CD8-positive, alpha-beta memory T cell (primary cell): Measurements from ENCODE around the gene SLC27A4. TPM values are rescaled to one million over a fixed set of nuclear protein-coding genes. Genes with fewer than 3 reads are reported as not detected.

Experiments used
- CTCF ChIA-PET: fragments of 350-600 bp; sonication (Branson Sonifier 250); formaldehyde crosslinking; loops from one replicate; lab custom pipeline; 2021; ENCODE audit warnings: antibody characterized with exemption; lab: Charles Lee
- POLR2A ChIA-PET: fragments of 350-600 bp; sonication (Branson Sonifier 250); formaldehyde crosslinking; loops from one replicate; lab custom pipeline; 2021; ENCODE audit warnings: antibody characterized with exemption; lab: Charles Lee
- DNase-seq, 5 donors: peaks; one replicate each; pipeline versions ENCODE4 v3.0.0 to v3.0.0-alpha.2; 2020 to 2022; ENCODE audit warnings: mixed read lengths in 1 of 5
- H3K27ac ChIP-seq: one replicate; pipeline ENCODE4 v1.7.0; 2013; ENCODE audit warnings: low read depth, mild to moderate bottlenecking, low read length, moderate library complexity
- H3K27me3 ChIP-seq: 2 replicates; pipeline ENCODE4 v1.7.0; 2013; ENCODE audit warnings: low read length, mild to moderate bottlenecking; ENCODE audit not compliant: insufficient read depth, poor library complexity, severe bottlenecking
- H3K36me3 ChIP-seq: 2 replicates; pipeline ENCODE4 v1.7.0; 2013; ENCODE audit warnings: mild to moderate bottlenecking, low read length, moderate library complexity; ENCODE audit not compliant: insufficient read depth
- H3K4me1 ChIP-seq: 2 replicates; pipeline ENCODE4 v1.7.0; 2013; ENCODE audit warnings: mild to moderate bottlenecking, low read length, moderate library complexity; ENCODE audit not compliant: insufficient read depth
- H3K4me3 ChIP-seq: 2 replicates; pipeline ENCODE4 v1.7.0; 2013; ENCODE audit warnings: mild to moderate bottlenecking, low read length
- H3K9me3 ChIP-seq: 2 replicates; pipeline ENCODE4 v1.7.0; 2013; ENCODE audit warnings: mild to moderate bottlenecking, low read length
- H3K27ac Mint-ChIP-seq, 8 donors: one replicate each; pipeline ENCODE4 v1.8.0; 2020 to 2021; ENCODE audit warnings: mixed read lengths in 8 of 8, mild to moderate bottlenecking in 6 of 8, inconsistent platforms in 3 of 8, moderate library complexity in 3 of 8
- H3K27me3 Mint-ChIP-seq, 2 donors: one replicate each; pipeline ENCODE4 v1.8.0; 2020 to 2021; ENCODE audit warnings: mixed read lengths in 2 of 2, mild to moderate bottlenecking in 1 of 2, moderate library complexity in 1 of 2
- H3K36me3 Mint-ChIP-seq, 3 donors: one replicate each; pipeline ENCODE4 v1.8.0; 2020 to 2021; ENCODE audit warnings: mixed read lengths in 3 of 3, inconsistent platforms in 1 of 3, mild to moderate bottlenecking in 1 of 3
- H3K4me1 Mint-ChIP-seq, 3 donors: one replicate each; pipeline ENCODE4 v1.8.0; 2020 to 2021; ENCODE audit warnings: mixed read lengths in 3 of 3, inconsistent platforms in 1 of 3, mild to moderate bottlenecking in 1 of 3
- H3K4me3 Mint-ChIP-seq, 7 donors: one replicate each; pipeline ENCODE4 v1.8.0; 2020 to 2021; ENCODE audit warnings: mixed read lengths in 7 of 7, mild to moderate bottlenecking in 6 of 7, moderate library complexity in 4 of 7, inconsistent platforms in 2 of 7
- H3K9me3 Mint-ChIP-seq, 5 donors: one replicate each; pipeline ENCODE4 v1.8.0; 2020 to 2022; ENCODE audit warnings: mixed read lengths in 5 of 5, mild to moderate bottlenecking in 3 of 5, moderate library complexity in 2 of 5, inconsistent platforms in 1 of 5
- polyA plus RNA-seq: library from polyadenylated mRNA; unstranded; fragments of 300-500 nt; fragmentation: Illumina TruSeq; gene quantifications from one replicate; pipeline ENCODE4 v1.2.3, GENCODE V29; 2021
- total RNA-seq, 2 experiments: library from RNA; stranded (reverse); gene quantifications; one replicate each; pipeline ENCODE4 v1.2.3, GENCODE V29; 2021

Gene SLC27A4
- total and polyA plus RNA-seq, 3 experiments from 2014 or later = 11.2 to 46.0 (median 41.2) TPM

DNA sequence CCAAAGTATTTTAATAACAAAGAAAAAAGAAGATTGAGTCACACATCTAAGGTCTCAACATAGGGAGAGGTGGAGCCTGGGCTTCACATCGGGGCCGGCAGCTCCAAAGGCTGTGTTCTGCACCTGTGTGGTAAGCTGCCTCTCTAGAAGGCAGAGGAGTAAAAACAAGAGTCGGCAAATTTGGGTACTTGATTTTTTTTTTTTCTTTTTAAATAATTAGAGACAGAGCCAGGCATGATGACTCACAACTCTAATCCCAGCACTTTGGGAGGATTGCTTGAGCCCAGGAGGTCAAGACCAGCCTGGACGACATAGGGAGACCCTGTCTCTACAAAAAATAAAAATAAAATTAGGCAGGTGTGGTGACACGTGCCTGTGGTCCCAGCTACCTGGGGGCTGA is 35.5 kb downstream of the SLC27A4 start:
- Histone ChIP-seq H3K4me3 (no peak overlapping the region), H3K27ac (no peak overlapping the region), H3K36me3 (peaks cover 12% of the 10 kb centered on the region), H3K27me3 (no peaks in the 10 kb centered on the region), H3K9me3 (no peaks in the 10 kb centered on the region), H3K4me1 (peaks cover 12% of the 10 kb centered on the region)
- peaks cover 30 to 35% (median 33%) of the 10 kb centered on the region in 3 donors for H3K4me1 Mint-ChIP-seq
- ChIA-PET POLR2A (no interaction called here), CTCF (no interaction called here)
- H3K36me3 Mint-ChIP-seq = peaks cover 0 to 60% (median 0%) of the 10 kb centered on the region in 3 donors
- no peak overlapping the region for H3K27ac Mint-ChIP-seq
- no peaks in the 10 kb centered on the region for H3K9me3 Mint-ChIP-seq
- no peaks in the 10 kb centered on the region for H3K27me3 Mint-ChIP-seq
- peak overlapping the region in 1 of 7 donors; percentile 67 for H3K4me3 Mint-ChIP-seq
- no peak for DNase-seq

DNA sequence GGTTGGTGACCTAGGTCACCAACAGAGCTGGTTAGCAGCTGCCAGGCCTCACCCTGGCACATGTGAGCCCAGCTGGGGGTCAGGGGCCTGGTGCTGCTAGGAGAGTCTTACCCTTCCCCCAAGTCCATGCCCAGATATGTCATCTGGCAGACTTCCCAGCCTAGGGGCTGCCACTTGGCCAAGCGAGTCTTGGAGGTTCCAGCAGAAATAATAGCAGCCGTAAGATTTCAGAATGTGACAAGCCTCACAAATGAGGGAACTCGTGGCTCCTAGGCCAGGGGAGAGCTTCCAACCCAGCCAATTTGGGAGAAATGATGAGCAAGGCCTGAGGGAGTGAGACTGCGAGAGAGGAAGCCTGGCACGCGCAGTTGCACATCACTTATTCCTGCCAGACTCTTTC is 41.9 kb downstream of the SLC27A4 start:
- Mint-ChIP-seq H3K4me1 (peaks cover 0 to 10% (median 5%) of the 10 kb centered on the region in 3 donors), H3K27me3 (no peaks in the 10 kb centered on the region), H3K36me3 (peaks cover 0 to 70% (median 3%) of the 10 kb centered on the region in 3 donors), H3K4me3 (no peak overlapping the region), H3K27ac (no peak overlapping the region), H3K9me3 (no peaks in the 10 kb centered on the region)
- ChIA-PET CTCF (no interaction called here), POLR2A (no interaction called here)
- Histone ChIP-seq H3K36me3 (peaks cover 33% of the 10 kb centered on the region), H3K9me3 (no peaks in the 10 kb centered on the region), H3K27me3 (no peaks in the 10 kb centered on the region), H3K4me1 (no peaks in the 10 kb centered on the region), H3K27ac (no peak overlapping the region), H3K4me3 (no peak overlapping the region)
- DNase-seq = no peak

DNA sequence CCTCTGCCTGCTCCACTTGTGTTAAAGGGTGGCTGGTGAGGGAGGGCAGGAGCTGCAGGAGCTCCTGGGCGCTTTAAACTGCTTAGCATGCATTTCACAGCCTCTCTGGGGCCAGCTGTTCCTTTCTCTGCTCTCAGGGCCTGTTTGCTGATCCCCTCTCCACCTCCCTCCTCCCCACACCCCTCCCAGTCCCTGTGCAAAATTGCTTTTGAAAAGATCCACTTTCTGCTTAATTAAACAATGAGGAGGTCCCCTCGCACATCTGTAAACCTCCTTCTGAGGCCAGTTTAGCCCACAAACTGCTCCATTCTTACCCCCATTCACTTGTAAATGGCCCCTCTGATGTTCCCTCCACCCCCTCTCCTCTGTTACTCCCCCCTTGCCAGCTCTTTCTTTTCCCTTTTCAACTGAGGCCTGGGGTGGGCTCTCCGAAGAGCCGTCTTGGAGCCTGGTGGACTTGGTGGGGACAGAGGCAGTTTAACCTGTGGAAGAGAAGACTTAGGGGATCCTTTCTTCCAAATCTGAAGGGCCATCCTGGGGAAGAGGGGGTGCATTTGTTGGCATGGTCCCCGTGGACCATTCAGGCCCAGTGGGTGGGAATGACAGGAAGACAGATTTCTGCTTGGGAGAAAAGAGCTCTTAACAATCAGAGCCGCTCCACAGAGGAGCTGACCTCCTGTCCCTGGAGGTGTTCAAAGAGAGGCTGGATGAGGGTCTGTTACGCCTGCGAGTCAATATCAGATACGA is 42.9 kb downstream of the SLC27A4 start:
- CTCF ChIA-PET = no interaction called here
- Histone ChIP-seq H3K4me1 (no peaks in the 10 kb centered on the region), H3K27me3 (no peaks in the 10 kb centered on the region), H3K9me3 (no peaks in the 10 kb centered on the region), H3K4me3 (no peak overlapping the region), H3K27ac (no peak overlapping the region), H3K36me3 (peaks cover 38% of the 10 kb centered on the region)
- Mint-ChIP-seq H3K4me1 (peaks cover 0 to 10% (median 5%) of the 10 kb centered on the region in 3 donors), H3K27me3 (no peaks in the 10 kb centered on the region), H3K36me3 (peaks cover 0 to 72% (median 3%) of the 10 kb centered on the region in 3 donors), H3K9me3 (no peaks in the 10 kb centered on the region), H3K27ac (peak overlapping the region in 1 of 8 donors; percentile 3), H3K4me3 (no peak overlapping the region)
- no peak for DNase-seq
- POLR2A ChIA-PET = no interaction called here

DNA sequence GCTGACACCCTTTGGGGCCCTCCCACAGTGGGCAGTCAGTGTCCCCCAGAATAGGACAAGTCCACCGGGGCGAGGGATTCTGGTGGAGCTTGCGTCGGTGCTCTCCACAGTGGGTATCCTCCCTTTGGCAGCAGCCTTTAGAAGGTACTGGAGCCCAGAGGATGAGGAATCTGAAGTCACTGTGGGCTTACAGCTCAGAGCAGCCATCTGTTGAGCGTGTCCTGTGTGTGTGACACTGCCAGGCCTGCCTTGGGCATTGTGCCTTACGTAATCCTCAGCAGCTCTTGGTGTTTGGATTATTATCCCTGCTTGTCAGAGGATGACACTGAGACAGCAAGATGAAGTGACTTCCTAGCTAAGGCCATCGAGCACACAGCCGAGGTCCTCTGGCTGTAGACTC is 43.5 kb downstream of the SLC27A4 start:
- POLR2A ChIA-PET = interaction anchor here (0.6 kb wide), 1 partner anchor 22 kb away, joined by 3 read pairs; no protein-coding TSS in a partner anchor
- peaks cover 44% of the 10 kb centered on the region for H3K36me3 ChIP-seq
- H3K36me3 Mint-ChIP-seq = peaks cover 0 to 73% (median 3%) of the 10 kb centered on the region in 3 donors
- no peak overlapping the region for H3K27ac Mint-ChIP-seq
- no peak overlapping the region for H3K4me3 Mint-ChIP-seq
- H3K4me3 ChIP-seq = no peak overlapping the region
- H3K9me3 ChIP-seq = no peaks in the 10 kb centered on the region
- CTCF ChIA-PET = no interaction called here
- no peaks in the 10 kb centered on the region for H3K27me3 Mint-ChIP-seq
- no peak overlapping the region for H3K27ac ChIP-seq
- H3K9me3 Mint-ChIP-seq = no peaks in the 10 kb centered on the region
- DNase-seq = no peak
- H3K27me3 ChIP-seq = no peaks in the 10 kb centered on the region
- H3K4me1 ChIP-seq = no peaks in the 10 kb centered on the region
- peaks cover 0 to 10% (median 5%) of the 10 kb centered on the region in 3 donors for H3K4me1 Mint-ChIP-seq

DNA sequence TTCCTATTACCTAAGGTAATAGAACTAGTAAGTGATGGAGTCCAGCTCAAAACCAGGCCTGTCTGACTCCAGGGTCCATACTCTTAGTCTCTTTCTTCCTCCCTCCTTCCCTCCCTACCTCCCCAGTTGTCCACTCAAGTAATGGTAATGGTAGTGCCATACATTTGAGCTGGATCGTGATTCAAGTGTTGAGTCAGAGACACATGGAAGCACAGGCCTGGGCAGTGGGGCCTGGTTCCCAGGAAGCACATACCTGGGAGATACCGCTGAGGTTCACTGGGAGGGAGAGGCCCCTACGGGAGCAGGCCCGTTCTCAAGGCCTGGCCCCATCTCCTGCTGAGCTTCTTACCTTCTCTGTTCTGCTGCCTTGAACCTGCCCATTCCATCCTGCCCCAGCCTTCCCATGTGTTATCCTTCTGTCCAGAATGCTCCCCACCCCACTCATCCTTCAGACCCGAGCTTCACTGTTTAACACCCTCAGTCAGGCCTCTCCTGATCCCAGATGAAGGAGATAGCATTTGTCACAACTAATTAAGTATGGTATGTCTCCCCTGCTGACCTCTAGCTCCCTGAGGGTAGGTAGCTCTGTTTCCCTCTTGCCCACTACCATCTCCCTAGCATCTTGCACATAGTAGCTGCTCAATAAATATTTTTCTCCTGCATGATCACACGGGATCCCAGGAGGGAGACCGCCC is 44.6 kb downstream of the SLC27A4 start:
- peak overlapping the region in 1 of 8 donors; percentile 70 for H3K27ac Mint-ChIP-seq
- Histone ChIP-seq H3K4me1 (no peaks in the 10 kb centered on the region), H3K9me3 (no peaks in the 10 kb centered on the region), H3K27ac (no peak overlapping the region), H3K4me3 (no peak overlapping the region), H3K36me3 (peaks cover 46% of the 10 kb centered on the region), H3K27me3 (no peaks in the 10 kb centered on the region)
- CTCF ChIA-PET = interaction anchor here (0.8 to 1.0 kb wide), 2 partner anchors 23 to 35 kb away, joined by 3 read pairs; no protein-coding TSS in a partner anchor
- POLR2A ChIA-PET = no interaction called here
- no peak for DNase-seq
- H3K36me3 Mint-ChIP-seq = peaks cover 0 to 75% (median 3%) of the 10 kb centered on the region in 3 donors
- no peaks in the 10 kb centered on the region for H3K27me3 Mint-ChIP-seq
- H3K4me1 Mint-ChIP-seq = peaks cover 0 to 7% (median 2%) of the 10 kb centered on the region in 3 donors
- H3K9me3 Mint-ChIP-seq = no peaks in the 10 kb centered on the region
- no peak overlapping the region for H3K4me3 Mint-ChIP-seq

DNA sequence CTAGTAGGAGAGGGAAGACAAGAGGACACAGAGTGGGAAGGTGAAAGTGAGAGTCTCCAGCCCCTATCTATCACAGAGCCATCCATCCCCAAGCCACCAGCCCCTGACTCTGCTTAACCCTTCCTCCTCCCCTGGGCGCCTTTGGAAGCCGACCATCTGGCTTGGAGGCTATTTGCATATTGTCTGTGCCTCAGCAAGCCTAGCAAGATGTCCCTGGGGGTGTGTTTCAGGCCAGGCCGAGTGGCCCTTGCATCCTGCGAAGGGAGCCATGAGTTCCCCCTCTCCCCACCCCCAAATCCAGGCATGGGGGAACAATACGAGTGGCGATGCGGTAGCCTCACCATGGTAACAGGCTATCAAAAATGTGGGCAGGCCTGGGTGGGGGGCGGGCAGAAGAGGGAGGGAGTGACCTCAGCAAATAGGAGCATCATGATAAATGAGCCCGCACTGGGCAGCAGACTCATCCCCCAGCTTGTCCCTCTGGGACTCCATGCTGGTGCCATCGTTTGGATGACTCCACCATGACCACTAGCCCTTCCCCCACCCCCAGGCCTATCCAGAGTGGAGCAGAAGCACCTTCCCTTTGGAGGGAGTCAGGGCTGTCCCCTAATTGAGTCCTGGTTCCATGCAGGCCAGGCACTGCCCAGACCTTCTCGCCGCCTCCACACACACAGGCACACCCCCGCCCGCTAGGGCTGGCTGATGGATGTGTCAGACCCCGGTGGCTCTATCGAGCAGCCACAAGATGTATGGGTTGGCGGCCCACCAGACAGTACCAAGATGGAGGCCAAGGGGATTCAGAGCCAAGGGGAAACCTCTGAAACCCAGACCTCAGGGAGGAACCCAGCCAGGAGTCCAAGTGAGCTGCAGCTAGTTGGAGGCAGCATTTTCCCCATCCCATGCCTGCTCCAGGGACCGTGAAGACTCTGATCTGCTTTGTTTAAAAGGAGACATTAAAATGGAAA is 45.5 kb downstream of the SLC27A4 start:
- Histone ChIP-seq H3K36me3 (peaks cover 49% of the 10 kb centered on the region), H3K4me1 (no peaks in the 10 kb centered on the region), H3K9me3 (no peaks in the 10 kb centered on the region), H3K27me3 (no peaks in the 10 kb centered on the region), H3K27ac (no peak overlapping the region), H3K4me3 (no peak overlapping the region)
- Mint-ChIP-seq H3K36me3 (peaks cover 0 to 78% (median 3%) of the 10 kb centered on the region in 3 donors), H3K4me1 (peaks cover 0 to 3% (median 2%) of the 10 kb centered on the region in 3 donors), H3K9me3 (no peaks in the 10 kb centered on the region), H3K27me3 (no peaks in the 10 kb centered on the region), H3K4me3 (no peak overlapping the region), H3K27ac (no peak overlapping the region)
- ChIA-PET POLR2A (no interaction called here), CTCF (interaction anchor here (0.8 kb wide), 1 partner anchor 34 kb away, joined by 3 read pairs; no protein-coding TSS in a partner anchor)
- no peak for DNase-seq

DNA sequence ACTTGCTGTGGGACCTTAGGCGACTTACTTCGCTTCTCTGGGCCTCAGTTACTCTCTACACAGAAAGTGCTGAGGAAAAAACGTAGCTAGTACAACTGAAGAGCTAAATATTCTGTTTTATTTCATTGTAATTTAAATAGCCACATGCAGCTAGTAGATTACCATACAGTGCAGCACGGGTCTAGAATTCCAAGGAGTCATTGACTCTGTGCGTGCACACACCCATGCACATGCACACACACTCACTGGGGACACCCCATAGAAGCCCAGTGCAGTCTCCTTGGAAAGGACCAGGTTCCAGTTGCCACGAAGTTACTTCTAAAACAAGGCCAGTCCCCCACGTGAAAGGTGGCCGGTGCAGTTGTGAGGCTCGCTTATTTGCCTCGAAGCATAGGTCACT is 47.8 kb downstream of the SLC27A4 start:
- Mint-ChIP-seq H3K27ac (no peak overlapping the region), H3K9me3 (no peaks in the 10 kb centered on the region), H3K4me3 (no peak overlapping the region), H3K4me1 (no peaks in the 10 kb centered on the region), H3K27me3 (no peaks in the 10 kb centered on the region), H3K36me3 (peaks cover 0 to 81% (median 2%) of the 10 kb centered on the region in 3 donors)
- CTCF ChIA-PET = no interaction called here
- no peak for DNase-seq
- Histone ChIP-seq H3K9me3 (no peaks in the 10 kb centered on the region), H3K4me3 (no peak overlapping the region), H3K36me3 (peaks cover 50% of the 10 kb centered on the region), H3K27ac (no peak overlapping the region), H3K4me1 (no peaks in the 10 kb centered on the region), H3K27me3 (no peaks in the 10 kb centered on the region)
- POLR2A ChIA-PET = no interaction called here
